HEK293 (cell line): ENCODE results near the gene LRRFIP1.

ENCODE experiments used
- CTCF ChIA-PET: fragments of 350-600 bp; formaldehyde crosslinking; extraction: SDS; loops from one replicate; lab custom pipeline; 2021; ENCODE audit warnings: antibody characterized with exemption; lab: Yijun Ruan, JAX
- POLR2A ChIA-PET: fragments of 300-600 bp; formaldehyde crosslinking; extraction: SDS; loops from one replicate; lab custom pipeline; 2020; ENCODE audit warnings: antibody characterized with exemption, inconsistent platforms; lab: Yijun Ruan, JAX
- H3K27ac ChIP-seq: fragments of 200-500 bp; sonication (Bioruptor generic); 2 replicates; pipeline ENCODE4 v1.5.1; 2014; ENCODE audit warnings: low read depth, low read length, control low read depth, inconsistent platforms; ENCODE audit errors: extremely low read depth
- H3K36me3 ChIP-seq, 2 experiments: fragments of 200-500 bp in 1 of 2; sonication (Bioruptor generic) in 1 of 2; 1 replicate in 1 of 2; 2 replicates in 1 of 2; pipeline ENCODE4 v1.5.1; 2014 to 2017; ENCODE audit warnings: inconsistent platforms in 2 of 2, low read length in 2 of 2; ENCODE audit not compliant: control insufficient read depth in 2 of 2, insufficient read depth in 1 of 2
- H3K4me1 ChIP-seq: fragments of 200-500 bp; sonication (Bioruptor generic); 2 replicates; pipeline ENCODE4 v1.5.1; 2014; ENCODE audit warnings: mild to moderate bottlenecking, low read length, inconsistent platforms; ENCODE audit not compliant: control insufficient read depth, insufficient read depth
- H3K4me3 ChIP-seq: 2 replicates; pipeline ENCODE4 v1.5.1; 2011; ENCODE audit warnings: low read depth, mild to moderate bottlenecking, control low read depth, low read length, moderate library complexity
- H3K9me3 ChIP-seq: fragments of 200-500 bp; sonication (Bioruptor generic); 2 replicates; pipeline ENCODE4 v1.5.1; 2014; ENCODE audit warnings: low read depth, low read length, inconsistent platforms; ENCODE audit not compliant: control insufficient read depth, insufficient read depth
- CTCF ChIP-seq: fragments of 450-650 bp; formaldehyde crosslinking; IDR thresholded peaks from 2 replicates; pipeline ENCODE4 v1.5.1; 2016; ENCODE audit warnings: missing biosample characterization, missing genetic modification characterization
- EGR2 ChIP-seq: fragments of 450-650 bp; formaldehyde crosslinking; IDR thresholded peaks from 2 replicates; pipeline ENCODE4 v1.5.1; 2016; ENCODE audit warnings: low read depth, missing biosample characterization, missing genetic modification characterization
- HOXA7 ChIP-seq: sonication (generic); formaldehyde crosslinking; IDR thresholded peaks from 2 replicates; pipeline ENCODE4 v1.8.1; 2022; ENCODE audit warnings: missing genetic modification reagents, borderline replicate concordance
- KLF1 ChIP-seq: fragments of 450-650 bp; formaldehyde crosslinking; IDR thresholded peaks from 2 replicates; pipeline ENCODE4 v1.5.1; 2016; ENCODE audit warnings: missing biosample characterization, missing genetic modification characterization
- KLF10 ChIP-seq: fragments of 450-650 bp; IDR thresholded peaks from 2 replicates; pipeline ENCODE4 v1.5.1; 2018; ENCODE audit warnings: missing biosample characterization, mild to moderate bottlenecking, missing genetic modification characterization
- KLF9 ChIP-seq: fragments of 450-650 bp; formaldehyde crosslinking; IDR thresholded peaks from 2 replicates; pipeline ENCODE4 v1.5.1; 2016; ENCODE audit warnings: missing biosample characterization, missing genetic modification characterization, low read depth
- PRDM10 ChIP-seq: fragments of 450-650 bp; formaldehyde crosslinking; IDR thresholded peaks from 2 replicates; pipeline ENCODE4 v1.5.1; 2016; ENCODE audit warnings: missing biosample characterization, missing genetic modification characterization
- SP2 ChIP-seq: fragments of 450-650 bp; formaldehyde crosslinking; IDR thresholded peaks from 2 replicates; pipeline ENCODE4 v1.5.1; 2016; ENCODE audit warnings: missing biosample characterization, missing genetic modification characterization
- ZBTB20 ChIP-seq: fragments of 450-650 bp; formaldehyde crosslinking; IDR thresholded peaks from 2 replicates; pipeline ENCODE4 v1.5.1; 2016; ENCODE audit warnings: missing biosample characterization, missing genetic modification characterization
- ZBTB44 ChIP-seq: fragments of 450-650 bp; IDR thresholded peaks from 2 replicates; pipeline ENCODE4 v1.5.1; 2018; ENCODE audit warnings: missing biosample characterization, mild to moderate bottlenecking, missing genetic modification characterization
- ZEB2 ChIP-seq: fragments of 450-650 bp; formaldehyde crosslinking; IDR thresholded peaks from 2 replicates; pipeline ENCODE4 v1.5.1; 2016; ENCODE audit warnings: missing biosample characterization, missing genetic modification characterization
- ZFHX2 ChIP-seq: fragments of 450-650 bp; formaldehyde crosslinking; conservative IDR thresholded peaks from 2 replicates; pipeline ENCODE4 v1.5.1; 2016; ENCODE audit warnings: missing biosample characterization, missing genetic modification characterization
- ZIC2 ChIP-seq: fragments of 450-650 bp; formaldehyde crosslinking; IDR thresholded peaks from 2 replicates; pipeline ENCODE4 v1.5.1; 2016; ENCODE audit warnings: missing biosample characterization, missing genetic modification characterization
- ZNF2 ChIP-seq: fragments of 450-650 bp; formaldehyde crosslinking; IDR thresholded peaks from 2 replicates; pipeline ENCODE4 v1.5.1; 2016; ENCODE audit warnings: missing biosample characterization, missing genetic modification characterization
- ZNF335 ChIP-seq: fragments of 450-650 bp; formaldehyde crosslinking; conservative IDR thresholded peaks from 2 replicates; pipeline ENCODE4 v1.5.1; 2016; ENCODE audit warnings: missing biosample characterization, missing genetic modification characterization
- ZNF416 ChIP-seq: fragments of 450-650 bp; formaldehyde crosslinking; IDR thresholded peaks from 2 replicates; pipeline ENCODE4 v1.5.1; 2016; ENCODE audit warnings: missing biosample characterization, missing genetic modification characterization
- ZNF621 ChIP-seq: fragments of 450-650 bp; formaldehyde crosslinking; IDR thresholded peaks from 2 replicates; pipeline ENCODE4 v1.5.1; 2017; ENCODE audit warnings: missing biosample characterization, missing genetic modification characterization
- ZNF654 ChIP-seq: fragments of 450-650 bp; formaldehyde crosslinking; IDR thresholded peaks from 2 replicates; pipeline ENCODE4 v1.5.1; 2016; ENCODE audit warnings: low read depth, missing biosample characterization, missing genetic modification characterization
- ZNF747 ChIP-seq: fragments of 450-650 bp; formaldehyde crosslinking; IDR thresholded peaks from 2 replicates; pipeline ENCODE4 v1.5.1; 2016; ENCODE audit warnings: missing biosample characterization, missing genetic modification characterization

The LRRFIP1 gene

GRCh38 chr2:237673130-237674001, 46.0 kb downstream of the LRRFIP1 start:
- no peaks in the 10 kb centered on the region for H3K9me3 ChIP-seq
- POLR2A ChIA-PET = interaction anchor here (0.7 kb wide), 1 partner anchor 11 kb away, joined by 3 read pairs; no protein-coding TSS in a partner anchor
- peak overlapping the region; percentile 23 for H3K4me3 ChIP-seq
- peaks cover 14% of the 10 kb centered on the region for H3K4me1 ChIP-seq
- CTCF ChIA-PET = interaction anchor here (0.5 to 6.8 kb wide), 30 partner anchors 9 to 1034 kb away, joined by 3 to 110 read pairs (median 4); no protein-coding TSS in a partner anchor
- 0 out of 2 replicates have a peak, but pooled peaks have one; percentile 20 for TF ChIP-seq ZBTB44
- peak; percentile 61 for TF ChIP-seq ZNF335 (tag by site-specific recombination)
- TF ChIP-seq EGR2 (tag by site-specific recombination) = peak; percentile 91
- TF ChIP-seq PRDM10 = 0 out of 2 replicates have a peak, but pooled peaks have one; percentile 23
- TF ChIP-seq KLF10 = no peak
- no peak for TF ChIP-seq ZNF621 (tag by site-specific recombination)
- peak; percentile 67 for TF ChIP-seq CTCF (tag by site-specific recombination)
- no peak for TF ChIP-seq HOXA7 (CRISPR knock-in tag)
- TF ChIP-seq ZNF747 (tag by site-specific recombination) = no peak
- peak; percentile 91 for TF ChIP-seq KLF1 (tag by site-specific recombination)
- TF ChIP-seq ZFHX2 = peak; percentile 93
- peak; percentile 44; the same call in 1 of the 2 replicates for TF ChIP-seq KLF9 (tag by site-specific recombination)
- TF ChIP-seq ZIC2 (tag by site-specific recombination) = peak; percentile 19; the same call in 1 of the 2 replicates
- TF ChIP-seq ZNF2 (tag by site-specific recombination) = peak; percentile 29; the same call in 1 of the 2 replicates
- TF ChIP-seq ZNF654 (tag by site-specific recombination) = peak; percentile 58
- 0 out of 2 replicates have a peak, but pooled peaks have one; percentile 16 for TF ChIP-seq ZBTB20 (tag by site-specific recombination)
- peak; percentile 21; the same call in 1 of the 2 replicates for TF ChIP-seq SP2 (tag by site-specific recombination)
- no peak for TF ChIP-seq ZEB2 (tag by site-specific recombination)
- TF ChIP-seq ZNF416 (tag by site-specific recombination) = no peak
- no peak overlapping the region; the same call in 1 of the 2 replicates for H3K27ac ChIP-seq
- H3K36me3 ChIP-seq = peaks cover 0 to 2% of the 10 kb centered on the region in 2 experiments; a peak in 1 of 3 replicates
